T-helper 1 cell treated with Interleukin-12 subunit alpha and Interleukin-12 subunit beta and Interleukin-4 antibody, amounts not matched to agents 30 μg/mL and 1 μg/mL, for 36 hours (primary cell): ENCODE measurements around the gene PLXNB1.

ENCODE experiments used
- H3K27ac Mint-ChIP-seq: one replicate; pipeline ENCODE4 v1.8.0; 2021; ENCODE audit warnings: mild to moderate bottlenecking, mixed read lengths
- H3K27me3 Mint-ChIP-seq: one replicate; pipeline ENCODE4 v1.8.0; 2021; ENCODE audit warnings: low read depth, mixed read lengths
- H3K36me3 Mint-ChIP-seq: one replicate; pipeline ENCODE4 v1.8.0; 2021; ENCODE audit warnings: low read depth, mixed read lengths
- H3K4me1 Mint-ChIP-seq: one replicate; pipeline ENCODE4 v1.8.0; 2021; ENCODE audit warnings: low read depth, mixed read lengths
- H3K4me3 Mint-ChIP-seq: one replicate; pipeline ENCODE4 v1.8.0; 2021; ENCODE audit warnings: mild to moderate bottlenecking, moderate library complexity, mixed read lengths
- H3K9me3 Mint-ChIP-seq: one replicate; pipeline ENCODE4 v1.8.0; 2021; ENCODE audit warnings: mixed read lengths

The PLXNB1 gene

GRCh38 chr3:48456456-48456855 lies 26.6 kb upstream of the PLXNB1 start:
- H3K4me1 Mint-ChIP-seq, result peaks cover 6% of the 10 kb centered on the region
- no peak overlapping the region for H3K4me3 Mint-ChIP-seq
- H3K27ac Mint-ChIP-seq, result no peak overlapping the region
- no peaks in the 10 kb centered on the region for H3K9me3 Mint-ChIP-seq
- no peaks in the 10 kb centered on the region for H3K27me3 Mint-ChIP-seq
- H3K36me3 Mint-ChIP-seq, result peaks cover 30% of the 10 kb centered on the region

DNA sequence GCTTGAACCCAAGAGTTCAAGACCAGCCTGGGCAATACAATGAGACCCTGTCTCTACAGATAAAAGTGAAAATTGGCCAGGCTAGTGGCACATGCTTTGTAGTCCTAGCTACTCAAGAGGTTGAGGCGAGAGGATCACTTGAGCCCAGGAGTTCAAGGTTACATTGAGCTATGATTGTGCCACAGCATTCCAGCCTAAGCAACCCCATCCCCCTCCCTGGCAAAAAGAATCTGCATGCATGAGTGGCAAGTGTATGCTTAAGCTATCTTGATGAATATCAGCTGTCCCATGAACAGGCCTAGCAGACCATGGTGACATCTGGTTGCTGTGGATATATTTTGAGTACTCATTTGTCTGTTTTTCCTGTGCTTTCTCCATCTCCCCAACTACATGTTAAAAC lies 21.4 kb upstream of the PLXNB1 start:
- Mint-ChIP-seq H3K4me3 (no peak overlapping the region), H3K36me3 (peaks cover 29% of the 10 kb centered on the region), H3K4me1 (peaks cover 23% of the 10 kb centered on the region), H3K27me3 (no peaks in the 10 kb centered on the region), H3K27ac (no peak overlapping the region), H3K9me3 (no peaks in the 10 kb centered on the region)

DNA sequence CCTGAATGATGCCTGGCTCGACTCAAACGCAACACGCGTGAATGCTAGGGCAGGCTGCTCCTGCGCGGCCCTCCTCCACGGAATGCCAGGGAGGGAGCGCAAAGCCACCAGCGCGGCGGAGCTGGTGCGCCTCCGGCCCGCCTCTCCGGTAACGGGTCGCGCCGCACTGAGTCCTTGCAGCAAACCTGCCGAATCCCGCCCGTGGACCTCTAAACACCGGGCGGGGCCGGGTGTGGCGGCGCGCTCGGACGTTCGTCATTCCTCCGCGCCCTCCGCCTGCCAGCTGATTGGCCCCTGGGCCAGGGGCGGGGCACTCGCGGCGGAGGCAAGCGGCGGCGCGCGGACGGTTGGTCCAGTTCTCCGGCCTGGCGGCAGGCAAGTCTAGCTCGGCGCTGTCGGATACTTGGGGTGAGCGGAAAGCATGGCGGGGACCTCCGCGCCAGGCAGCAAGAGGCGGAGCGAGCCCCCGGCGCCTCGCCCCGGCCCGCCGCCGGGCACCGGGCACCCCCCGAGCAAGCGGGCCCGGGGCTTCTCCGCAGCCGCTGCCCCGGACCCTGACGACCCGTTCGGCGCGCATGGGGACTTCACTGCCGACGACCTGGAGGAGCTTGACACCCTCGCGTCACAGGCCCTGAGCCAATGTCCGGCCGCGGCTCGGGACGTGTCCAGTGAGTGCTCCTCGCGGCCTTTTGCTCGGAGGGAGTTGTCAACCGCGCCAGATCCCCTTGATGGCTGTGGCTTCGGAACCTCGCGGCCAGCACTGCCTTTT lies 16.7 kb upstream of the PLXNB1 start, which contains the start of gene ATRIP:
TSS of gene ATRIP (plus strand) at position 313 of the 769 bp plus-strand sequence. CDS start at position 422, 109 bp downstream.
- no peaks in the 10 kb centered on the region for H3K9me3 Mint-ChIP-seq

DNA sequence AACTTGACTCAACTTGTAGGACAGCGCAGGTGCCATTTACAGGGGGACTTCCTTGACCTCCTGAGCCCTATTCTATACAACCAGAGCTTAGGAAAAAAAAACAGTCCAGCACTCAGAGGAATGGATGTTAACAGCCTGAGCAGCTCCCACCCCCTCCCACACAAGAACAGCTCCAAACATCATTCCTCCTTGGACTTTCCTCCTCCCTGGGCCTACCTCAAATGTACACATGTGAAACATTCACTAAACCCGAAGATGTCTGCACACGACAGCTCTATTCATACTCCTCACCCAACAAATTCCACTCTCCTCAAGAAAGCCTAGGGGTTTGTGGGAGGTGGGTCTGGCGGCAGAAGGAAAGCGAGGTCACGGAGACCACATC lies 16.1 kb upstream of the PLXNB1 start:
- Mint-ChIP-seq H3K27ac (peak overlapping the region; percentile 90), H3K4me3 (peak overlapping the region; percentile 89), H3K4me1 (peaks cover 40% of the 10 kb centered on the region), H3K9me3 (no peaks in the 10 kb centered on the region), H3K36me3 (peaks cover 32% of the 10 kb centered on the region), H3K27me3 (no peaks in the 10 kb centered on the region)

More for the DNA sequence above, 16.7 kb upstream of the PLXNB1 start, which contains the start of gene ATRIP:
- H3K27me3 Mint-ChIP-seq, result no peaks in the 10 kb centered on the region
- peaks cover 39% of the 10 kb centered on the region for H3K4me1 Mint-ChIP-seq
- H3K36me3 Mint-ChIP-seq, result peaks cover 30% of the 10 kb centered on the region
- peak within 1 kb of the TSS; percentile 90 for H3K27ac Mint-ChIP-seq
- H3K4me3 Mint-ChIP-seq, result peak within 1 kb of the TSS; percentile 89

DNA sequence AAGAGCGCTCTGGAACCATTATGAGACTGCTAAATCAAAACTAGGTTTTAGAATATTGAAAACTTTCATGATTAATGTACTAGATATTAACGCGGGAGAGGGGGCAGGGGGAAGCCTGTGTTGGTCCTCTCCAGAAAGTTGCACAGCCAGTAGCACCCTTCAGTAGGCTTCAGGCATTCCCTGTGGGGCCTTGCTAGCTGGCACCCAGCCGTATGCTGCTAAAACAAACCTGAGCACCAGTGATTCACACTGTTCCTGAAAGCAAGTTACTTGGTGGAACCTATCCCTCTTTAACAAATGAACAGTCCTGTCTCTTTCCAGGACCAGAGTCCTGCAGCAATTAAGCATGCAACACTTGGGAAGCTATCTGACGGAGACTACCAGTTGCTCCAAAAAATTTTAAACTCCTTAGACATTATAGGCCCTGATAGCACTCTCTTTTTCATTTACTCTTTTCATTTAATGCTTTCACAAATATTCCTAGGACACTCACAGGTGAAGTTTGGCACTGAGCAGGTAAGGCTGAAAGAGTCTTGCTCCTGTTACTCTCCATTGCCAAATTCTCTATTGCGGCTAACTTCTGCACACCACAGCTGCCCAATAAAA lies 15.5 kb upstream of the PLXNB1 start:
- peaks cover 34% of the 10 kb centered on the region for H3K36me3 Mint-ChIP-seq
- peak overlapping the region; percentile 90 for H3K27ac Mint-ChIP-seq
- no peaks in the 10 kb centered on the region for H3K27me3 Mint-ChIP-seq
- H3K9me3 Mint-ChIP-seq, result no peaks in the 10 kb centered on the region
- H3K4me3 Mint-ChIP-seq, result peak overlapping the region; percentile 89
- peaks cover 40% of the 10 kb centered on the region for H3K4me1 Mint-ChIP-seq

DNA sequence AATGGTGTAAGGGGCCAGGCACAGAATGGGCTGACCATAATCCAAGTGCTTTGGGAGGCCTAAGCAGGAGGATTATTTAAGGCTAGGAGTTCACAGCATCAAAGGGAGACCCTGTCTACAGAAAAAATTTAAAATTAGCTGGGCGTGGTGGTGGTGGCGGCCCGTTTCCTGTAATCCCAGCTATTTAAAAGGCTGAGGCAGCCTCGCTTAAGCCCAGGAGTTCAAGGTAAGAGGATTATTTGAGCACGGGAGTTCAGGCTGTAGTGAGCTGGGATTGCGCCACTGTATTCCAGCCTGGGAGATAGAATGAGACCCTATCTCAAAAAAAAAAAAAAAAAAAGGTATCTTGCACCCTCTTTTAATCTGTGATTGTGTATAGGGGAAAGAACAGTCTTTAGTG lies 12.1 kb upstream of the PLXNB1 start:
- H3K4me3 Mint-ChIP-seq, result peak overlapping the region; percentile 100
- H3K27me3 Mint-ChIP-seq, result no peaks in the 10 kb centered on the region
- H3K27ac Mint-ChIP-seq, result peak overlapping the region; percentile 54
- peaks cover 31% of the 10 kb centered on the region for H3K4me1 Mint-ChIP-seq
- H3K9me3 Mint-ChIP-seq, result no peaks in the 10 kb centered on the region
- peaks cover 28% of the 10 kb centered on the region for H3K36me3 Mint-ChIP-seq

- H3K4me1 Mint-ChIP-seq, result peaks cover 22% of the 10 kb centered on the region
- H3K36me3 Mint-ChIP-seq, result peaks cover 28% of the 10 kb centered on the region
- peak overlapping the region; percentile 94 for H3K27ac Mint-ChIP-seq
- peak overlapping the region; percentile 100 for H3K4me3 Mint-ChIP-seq
- no peaks in the 10 kb centered on the region for H3K9me3 Mint-ChIP-seq
- no peaks in the 10 kb centered on the region for H3K27me3 Mint-ChIP-seq
Observed at GRCh38 chr3:48440590-48440958, 10.7 kb upstream of the PLXNB1 start.

- no peaks in the 10 kb centered on the region for H3K9me3 Mint-ChIP-seq
- peaks cover 28% of the 10 kb centered on the region for H3K36me3 Mint-ChIP-seq
- H3K4me3 Mint-ChIP-seq, result peak within 1 kb of the TSS; percentile 100
- peaks cover 20% of the 10 kb centered on the region for H3K4me1 Mint-ChIP-seq
- H3K27ac Mint-ChIP-seq, result peak within 1 kb of the TSS; percentile 94
- H3K27me3 Mint-ChIP-seq, result no peaks in the 10 kb centered on the region
Observed at GRCh38 chr3:48439820-48440589, 10.1 kb upstream of the PLXNB1 start, which contains the start of the genes CCDC51 and TMA7. Gene CCDC51, minus strand, starts transcription at chr3:48440119. Its CDS starts 4,991 bp downstream, at chr3:48435128. Gene TMA7, plus strand, starts transcription at chr3:48440257. Its CDS starts 40 bp downstream, at chr3:48440297.

- Mint-ChIP-seq H3K27ac (no peak overlapping the region), H3K9me3 (no peaks in the 10 kb centered on the region), H3K27me3 (no peaks in the 10 kb centered on the region), H3K4me3 (no peak overlapping the region), H3K36me3 (peaks cover 21% of the 10 kb centered on the region), H3K4me1 (peaks cover 25% of the 10 kb centered on the region)
Observed at GRCh38 chr3:48437812-48438211, 7.9 kb upstream of the PLXNB1 start.

- Mint-ChIP-seq H3K36me3 (peaks cover 15% of the 10 kb centered on the region), H3K27ac (no peak overlapping the region), H3K27me3 (no peaks in the 10 kb centered on the region), H3K4me3 (no peak overlapping the region), H3K9me3 (no peaks in the 10 kb centered on the region), H3K4me1 (peaks cover 21% of the 10 kb centered on the region)
Observed at GRCh38 chr3:48436855-48437254, 7.0 kb upstream of the PLXNB1 start.

DNA sequence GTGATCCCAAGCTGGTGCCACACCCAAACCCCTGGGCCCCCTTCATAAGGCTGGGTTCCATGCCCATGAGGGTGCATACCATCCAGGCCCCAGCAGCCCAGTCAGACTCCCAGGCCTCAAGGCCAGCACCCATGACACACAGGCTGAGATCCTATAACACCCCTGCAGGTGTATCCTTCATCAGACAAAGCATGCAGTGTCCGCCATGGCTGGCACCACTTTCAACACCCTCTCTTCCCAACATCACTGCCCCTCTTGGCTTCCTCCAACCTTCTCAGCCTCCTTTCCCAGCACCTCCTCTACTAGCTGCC lies 6.5 kb upstream of the PLXNB1 start:
- H3K4me1 Mint-ChIP-seq, result peaks cover 19% of the 10 kb centered on the region
- no peaks in the 10 kb centered on the region for H3K9me3 Mint-ChIP-seq
- no peaks in the 10 kb centered on the region for H3K27me3 Mint-ChIP-seq
- H3K27ac Mint-ChIP-seq, result no peak overlapping the region
- peaks cover 15% of the 10 kb centered on the region for H3K36me3 Mint-ChIP-seq
- no peak overlapping the region for H3K4me3 Mint-ChIP-seq

GRCh38 chr3:48435774-48436476 lies 6.0 kb upstream of the PLXNB1 start:
- H3K9me3 Mint-ChIP-seq, result no peaks in the 10 kb centered on the region
- peaks cover 12% of the 10 kb centered on the region for H3K36me3 Mint-ChIP-seq
- H3K4me1 Mint-ChIP-seq, result peaks cover 19% of the 10 kb centered on the region
- no peak overlapping the region for H3K4me3 Mint-ChIP-seq
- H3K27ac Mint-ChIP-seq, result no peak overlapping the region
- no peaks in the 10 kb centered on the region for H3K27me3 Mint-ChIP-seq

GRCh38 chr3:48435223-48435595 lies 5.3 kb upstream of the PLXNB1 start:
- no peak overlapping the region for H3K27ac Mint-ChIP-seq
- H3K36me3 Mint-ChIP-seq, result peaks cover 10% of the 10 kb centered on the region
- H3K27me3 Mint-ChIP-seq, result no peaks in the 10 kb centered on the region

DNA sequence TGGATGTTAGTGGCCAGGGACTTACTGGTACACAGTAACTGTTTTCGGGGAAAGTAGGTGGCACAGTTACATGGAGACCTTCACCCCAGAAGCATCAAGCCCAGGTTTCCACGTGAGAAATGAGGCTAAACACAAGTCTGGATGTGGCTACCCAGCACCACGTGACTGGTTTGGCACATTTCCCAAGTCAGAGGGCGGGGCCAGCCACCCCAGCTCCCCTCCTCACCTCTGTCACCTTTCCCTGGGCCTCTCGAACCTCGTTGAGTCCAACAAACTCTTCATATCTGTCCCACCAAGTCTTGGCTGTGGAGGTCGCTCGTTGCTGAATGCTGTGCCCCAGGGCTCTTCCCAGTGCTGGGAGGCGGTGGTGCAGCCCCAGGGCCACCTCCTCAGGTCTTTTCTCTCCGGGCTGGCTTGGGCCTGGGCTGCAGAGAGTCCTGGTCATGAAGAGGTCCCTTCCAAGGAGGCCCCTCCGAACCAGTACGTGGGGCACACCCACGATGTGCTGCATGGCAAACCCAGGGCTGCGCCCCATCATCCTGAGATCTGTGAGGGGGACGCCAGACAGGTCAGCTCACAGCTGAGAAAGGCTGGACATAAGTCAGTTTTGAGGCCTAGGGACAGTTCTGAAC lies 4.8 kb upstream of the PLXNB1 start:
- Mint-ChIP-seq H3K27ac (no peak overlapping the region), H3K4me3 (no peak overlapping the region), H3K27me3 (no peaks in the 10 kb centered on the region), H3K9me3 (no peaks in the 10 kb centered on the region), H3K4me1 (peaks cover 16% of the 10 kb centered on the region), H3K36me3 (peaks cover 5% of the 10 kb centered on the region)

More at GRCh38 chr3:48435223-48435595, 5.3 kb upstream of the PLXNB1 start:
- Mint-ChIP-seq H3K4me1 (peaks cover 20% of the 10 kb centered on the region), H3K4me3 (no peak overlapping the region), H3K9me3 (no peaks in the 10 kb centered on the region)
